NCI-H128 (cell line): Measurements from ENCODE around the gene ITCH.
A peak's percentile ranks its signal among the peaks of the same experiment; 100 is the strongest.

Experiments
- DNase-seq: peaks from one replicate; lab custom pipeline; 2025; ENCODE audit not compliant: unreplicated experiment; lab: John Stamatoyannopoulos, UW

ITCH gene

GRCh38 chr20:34544109-34544796 is 181.2 kb downstream of the ITCH start:
- DNase-seq = no peak

DNA sequence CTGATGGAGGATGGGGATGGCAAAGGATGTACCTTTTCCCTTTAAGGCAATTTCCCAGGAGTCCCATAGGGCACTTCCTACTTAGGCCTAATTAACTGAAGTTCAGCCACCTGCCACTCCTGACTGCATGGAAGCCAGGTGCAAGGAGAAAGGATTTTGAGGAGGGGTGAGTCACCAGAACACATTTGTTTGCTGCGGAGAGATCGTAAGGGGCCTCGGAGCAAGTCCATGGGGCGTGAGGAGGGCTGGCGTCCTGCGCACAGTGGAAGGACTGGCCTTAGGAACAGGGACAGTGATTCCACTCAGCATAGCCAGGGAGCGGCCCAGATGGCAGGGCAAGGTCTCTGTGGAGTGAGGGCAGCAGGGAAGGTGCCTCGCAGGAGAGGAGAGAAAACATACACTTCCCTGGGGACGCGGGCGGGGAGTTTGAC is 183.7 kb downstream of the ITCH start:
- DNase-seq = peak; percentile 45

DNA sequence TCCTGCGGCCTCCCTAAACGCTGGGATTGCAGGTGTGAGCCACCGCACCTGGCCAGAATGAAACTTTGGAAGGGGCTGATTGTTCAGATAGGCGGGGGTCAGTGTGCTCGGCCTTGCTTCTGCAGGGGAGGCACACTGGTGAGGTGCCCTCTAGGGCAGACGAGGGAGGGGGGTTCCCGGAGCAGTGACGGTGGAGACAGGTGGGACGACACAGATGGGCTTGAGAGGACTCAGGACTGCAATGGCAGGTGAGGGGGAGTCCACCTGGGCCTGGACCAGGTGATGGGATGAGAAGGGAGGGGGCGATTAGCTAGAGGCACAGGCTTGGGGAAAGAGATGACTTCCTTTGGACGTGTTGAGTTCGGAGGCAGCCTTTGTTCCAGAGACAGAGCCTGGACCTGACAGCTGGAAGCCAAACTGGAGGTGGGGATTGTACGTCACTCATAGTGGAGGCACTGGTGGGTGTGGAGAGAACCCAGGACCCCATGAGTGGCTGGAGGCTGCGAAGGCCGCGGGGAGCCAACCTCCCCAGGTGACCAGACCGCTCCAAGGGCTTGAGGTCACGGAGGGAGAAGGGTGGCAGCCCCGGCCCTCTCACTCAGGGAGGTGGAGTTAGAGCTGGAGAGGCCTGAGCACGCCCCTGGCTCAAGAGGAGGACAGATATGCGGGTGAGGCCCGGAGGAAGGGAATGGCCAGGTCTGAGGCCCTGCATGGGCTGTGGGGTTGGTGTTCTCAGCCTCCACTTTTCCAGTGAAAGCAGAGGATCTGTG is 185.0 kb downstream of the ITCH start:
- no peak for DNase-seq

- no peak for DNase-seq
Measured at GRCh38 chr20:34549291-34549928, 186.3 kb downstream of the ITCH start.

DNA sequence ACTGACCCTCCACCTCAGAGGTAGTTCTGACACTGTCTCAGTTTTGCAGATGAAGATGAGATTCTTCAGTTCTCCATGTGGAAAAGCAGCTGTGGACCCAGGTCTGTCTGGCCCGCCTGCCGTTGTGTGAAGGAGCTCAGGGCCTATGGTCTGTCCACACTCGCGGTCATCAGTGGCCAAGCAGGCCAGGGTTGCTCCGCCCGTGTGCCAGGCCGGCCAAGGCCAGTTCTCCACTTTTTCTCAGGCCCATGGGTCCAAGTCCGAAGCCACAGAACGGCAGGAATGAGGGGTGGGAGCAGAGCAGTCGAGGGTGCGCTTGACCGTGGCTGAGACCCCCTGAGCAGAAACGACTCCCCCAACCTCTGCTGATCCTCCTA is 186.8 kb downstream of the ITCH start:
- no peak for DNase-seq

DNA sequence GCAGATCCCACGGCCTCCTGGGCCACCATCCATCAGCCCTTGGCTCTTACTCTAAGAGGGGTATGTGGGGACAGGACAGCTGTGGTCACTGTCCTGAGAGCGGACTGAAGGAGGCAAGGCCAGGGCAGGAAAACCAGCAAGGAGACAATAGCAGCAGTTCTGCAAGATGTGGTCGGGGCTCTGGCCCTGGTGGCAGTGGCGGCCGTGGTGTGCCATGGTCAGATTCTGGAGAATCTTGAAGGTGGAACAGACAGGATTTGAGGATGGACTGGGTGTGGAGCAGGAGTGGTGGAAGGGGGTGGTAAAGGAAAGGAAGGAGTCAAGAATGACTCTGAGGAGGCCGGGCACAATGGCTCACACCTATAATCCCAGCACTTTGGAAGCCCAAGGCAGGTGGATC is 189.5 kb downstream of the ITCH start:
- DNase-seq = no peak

DNA sequence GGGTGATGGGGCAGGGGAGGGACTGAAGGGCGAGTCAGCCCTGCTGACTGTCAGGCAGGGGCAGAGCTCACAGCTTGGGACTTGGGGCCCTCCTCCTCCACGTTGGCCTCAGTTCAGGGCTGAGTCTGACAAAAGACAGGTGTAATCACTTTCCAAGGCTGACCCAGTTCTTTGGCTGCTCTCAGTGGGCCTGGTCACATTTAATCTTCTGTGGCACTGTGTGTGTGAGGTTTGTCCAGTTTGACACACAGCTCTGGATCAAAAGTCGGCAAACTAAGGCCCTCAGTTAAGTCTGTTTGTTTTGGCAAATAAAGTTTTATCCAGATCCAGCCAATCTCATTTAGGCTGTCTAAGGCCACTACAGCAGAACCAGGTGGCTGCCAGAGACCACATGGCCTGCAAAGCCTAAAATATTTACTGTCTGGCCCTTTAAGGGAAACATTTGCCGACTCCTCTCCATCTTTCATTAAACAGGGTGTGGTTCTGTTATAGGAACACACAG is 190.3 kb downstream of the ITCH start:
- no peak for DNase-seq

GRCh38 chr20:34557936-34558319 is 194.9 kb downstream of the ITCH start:
- DNase-seq = no peak

- DNase-seq = peak; percentile 24
Measured at GRCh38 chr20:34558320-34559218, 195.5 kb downstream of the ITCH start, which contains the start of gene MAP1LC3A. Gene MAP1LC3A (plus strand): TSS chr20:34558718. CDS start chr20:34558869, 151 bp downstream.

DNA sequence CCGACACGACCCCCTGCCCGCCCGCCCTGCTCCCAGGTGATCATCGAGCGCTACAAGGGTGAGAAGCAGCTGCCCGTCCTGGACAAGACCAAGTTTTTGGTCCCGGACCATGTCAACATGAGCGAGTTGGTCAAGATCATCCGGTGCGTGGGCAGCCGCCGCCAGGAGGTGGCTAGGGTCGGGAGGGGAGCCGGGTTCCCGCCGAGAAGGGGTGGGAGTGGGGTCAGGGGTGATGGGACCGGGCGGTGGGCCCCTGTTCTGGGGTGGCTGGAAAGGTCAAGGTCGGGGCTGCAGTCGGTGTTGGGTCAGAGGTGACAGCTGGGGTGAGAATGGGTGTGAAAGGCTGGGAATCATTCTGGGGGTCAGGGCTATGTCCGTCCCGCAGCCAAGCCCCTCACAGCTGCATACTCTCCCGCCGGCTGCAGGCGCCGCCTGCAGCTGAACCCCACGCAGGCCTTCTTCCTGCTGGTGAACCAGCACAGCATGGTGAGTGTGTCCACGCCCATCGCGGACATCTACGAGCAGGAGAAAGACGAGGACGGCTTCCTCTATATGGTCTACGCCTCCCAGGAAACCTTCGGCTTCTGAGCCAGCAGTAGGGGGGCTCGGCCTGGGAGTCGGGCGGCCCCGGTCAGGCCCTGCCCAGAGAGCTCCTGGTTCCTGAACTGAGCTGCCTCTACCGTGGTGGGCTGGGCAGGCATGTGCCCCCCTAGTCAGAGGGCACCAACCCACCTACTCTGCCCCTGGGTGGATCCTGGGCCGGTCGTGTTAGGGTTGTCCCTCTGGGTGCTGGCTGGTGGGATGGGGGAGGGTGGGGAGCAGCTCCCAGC is 196.5 kb downstream of the ITCH start:
- DNase-seq = no peak

DNA sequence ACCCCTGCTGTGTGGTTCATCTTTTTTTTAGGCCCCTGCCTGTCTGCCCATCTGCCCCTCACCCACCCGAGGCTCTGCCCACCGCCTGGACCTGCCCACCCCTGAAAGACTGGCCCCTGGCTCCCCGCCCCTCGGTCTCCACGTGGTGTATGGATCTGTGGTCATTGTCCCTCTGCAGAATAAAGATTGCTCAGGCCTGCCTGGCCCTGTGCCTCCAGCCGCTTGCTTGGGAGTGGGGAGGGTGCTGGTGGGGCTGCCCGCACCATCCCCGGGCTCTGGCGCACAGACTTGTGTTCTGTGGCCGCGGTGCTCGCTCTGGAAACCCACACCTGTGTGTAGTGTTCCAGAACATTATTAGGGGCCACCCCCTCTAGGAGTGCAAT is 197.1 kb downstream of the ITCH start:
- DNase-seq = no peak

DNA sequence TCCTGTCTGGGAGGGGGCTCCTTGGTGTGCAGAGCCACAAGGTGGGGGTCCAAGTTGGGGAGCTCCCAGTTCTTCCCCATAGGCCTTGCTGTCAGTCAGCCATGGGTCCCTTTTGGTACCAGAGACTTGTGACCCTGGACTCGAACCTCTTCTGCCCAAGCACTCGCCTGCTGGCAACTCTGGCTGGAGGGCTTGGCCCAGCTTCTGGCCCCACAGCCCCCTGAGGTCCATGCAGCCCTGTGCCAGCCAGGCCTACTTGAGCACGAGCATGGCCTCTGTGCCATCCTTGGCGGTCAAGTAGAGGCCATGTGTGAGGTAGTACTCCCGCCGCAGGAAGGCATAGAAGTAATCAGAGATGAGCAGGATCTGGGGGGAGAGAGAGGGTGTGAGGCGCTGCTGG is 197.5 kb downstream of the ITCH start:
- no peak for DNase-seq
